GM12875 (cell line): ENCODE data around the gene MAPK8IP3.

Experiments used
- H3K4me3 ChIP-seq: one replicate; pipeline ENCODE4 v1.5.1; 2011; ENCODE audit warnings: low read depth, low read length, control low read depth
- CTCF ChIP-seq: IDR thresholded peaks from 2 replicates; pipeline ENCODE4 v1.5.1; 2011; ENCODE audit warnings: low read depth, mild to moderate bottlenecking, control low read depth, inconsistent platforms, low read length, moderate library complexity, borderline replicate concordance; ENCODE audit not compliant: insufficient read depth

MAPK8IP3 gene

GRCh38 chr16:1705688-1706385 lies at the start of gene MAPK8IP3:
Gene MAPK8IP3 (plus strand): TSS chr16:1706195. CDS start chr16:1706340, 145 bp downstream.
- TF ChIP-seq CTCF = peak; percentile 97
- H3K4me3 ChIP-seq = peak within 1 kb of the TSS; percentile 77

GRCh38 chr16:1656808-1657617 lies 49.0 kb upstream of the MAPK8IP3 start:
- no peak overlapping the region for H3K4me3 ChIP-seq
- no peak for TF ChIP-seq CTCF

- no peak overlapping the region for H3K4me3 ChIP-seq
- no peak for TF ChIP-seq CTCF
Observed at GRCh38 chr16:1657841-1658240, 48.2 kb upstream of the MAPK8IP3 start.

- TF ChIP-seq CTCF = no peak
- no peak overlapping the region for H3K4me3 ChIP-seq
Observed at GRCh38 chr16:1659031-1659430, 47.0 kb upstream of the MAPK8IP3 start.

- no peak overlapping the region for H3K4me3 ChIP-seq
- no peak for TF ChIP-seq CTCF
Observed at GRCh38 chr16:1661826-1662225, 44.2 kb upstream of the MAPK8IP3 start.

- no peak for TF ChIP-seq CTCF
- H3K4me3 ChIP-seq = no peak overlapping the region
Observed at GRCh38 chr16:1662543-1662942, 43.5 kb upstream of the MAPK8IP3 start.

GRCh38 chr16:1665829-1666228 lies 40.2 kb upstream of the MAPK8IP3 start:
- no peak overlapping the region for H3K4me3 ChIP-seq
- TF ChIP-seq CTCF = no peak
